ENCODE measurements around the gene AKAP17A.
A peak's percentile ranks its signal among the peaks of the same experiment; 100 is the strongest.
"Not testable (repeated sequence)": the region's sequence is repeated elsewhere in the genome, so short reads cannot be mapped to it uniquely, and the experiment has no call there.

Gene AKAP17A, protein sequence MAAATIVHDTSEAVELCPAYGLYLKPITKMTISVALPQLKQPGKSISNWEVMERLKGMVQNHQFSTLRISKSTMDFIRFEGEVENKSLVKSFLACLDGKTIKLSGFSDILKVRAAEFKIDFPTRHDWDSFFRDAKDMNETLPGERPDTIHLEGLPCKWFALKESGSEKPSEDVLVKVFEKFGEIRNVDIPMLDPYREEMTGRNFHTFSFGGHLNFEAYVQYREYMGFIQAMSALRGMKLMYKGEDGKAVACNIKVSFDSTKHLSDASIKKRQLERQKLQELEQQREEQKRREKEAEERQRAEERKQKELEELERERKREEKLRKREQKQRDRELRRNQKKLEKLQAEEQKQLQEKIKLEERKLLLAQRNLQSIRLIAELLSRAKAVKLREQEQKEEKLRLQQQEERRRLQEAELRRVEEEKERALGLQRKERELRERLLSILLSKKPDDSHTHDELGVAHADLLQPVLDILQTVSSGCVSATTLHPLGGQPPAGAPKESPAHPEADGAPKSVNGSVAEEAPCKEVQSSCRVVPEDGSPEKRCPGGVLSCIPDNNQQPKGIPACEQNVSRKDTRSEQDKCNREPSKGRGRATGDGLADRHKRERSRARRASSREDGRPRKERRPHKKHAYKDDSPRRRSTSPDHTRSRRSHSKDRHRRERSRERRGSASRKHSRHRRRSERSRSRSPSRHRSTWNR

DNA sequence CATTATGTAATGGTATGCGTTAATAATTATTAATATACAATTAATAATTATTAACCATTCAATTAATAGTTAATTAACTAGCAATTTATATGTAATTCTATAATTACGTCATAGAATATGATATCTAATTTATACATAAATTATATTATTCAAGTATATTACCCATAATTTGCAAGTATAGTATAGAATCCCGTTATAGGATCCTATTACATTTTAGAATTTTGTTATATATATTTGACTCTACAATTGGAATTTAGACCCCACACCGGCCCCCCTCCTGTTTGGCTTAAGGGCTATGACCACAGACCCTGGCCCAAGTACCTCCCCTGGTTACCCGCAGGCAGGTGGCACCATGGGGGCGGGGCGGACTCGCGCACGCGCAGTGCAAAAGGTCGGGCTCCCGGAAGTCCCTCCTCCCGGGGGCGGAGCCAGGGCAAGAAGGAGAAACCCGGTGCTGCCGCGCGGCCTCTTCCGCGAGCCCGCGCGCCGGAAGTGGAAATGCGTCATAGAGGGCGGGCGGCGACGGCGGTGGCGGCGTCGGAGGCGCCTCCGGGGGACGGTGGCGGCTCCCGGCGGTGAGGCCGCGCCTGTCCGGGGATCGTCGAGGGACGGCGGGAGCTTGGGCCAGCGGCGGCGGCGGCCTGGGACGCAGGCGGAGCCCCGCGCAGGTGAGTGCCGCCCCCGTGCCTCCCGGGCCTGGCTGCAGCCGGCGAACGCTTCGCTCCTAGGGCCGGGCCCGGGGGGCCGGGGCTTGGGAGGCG, at the start of gene AKAP17A:
Gene AKAP17A (plus strand): TSS at position 503 of the 761 bp plus-strand sequence. CDS start 1,859 bp downstream, outside the sequence.
- Histone ChIP-seq H3K4me3 (peak within 1 kb of the TSS; percentile 69 to 97 (median 96)), H3K27ac (peak within 1 kb of the TSS; percentile 87 to 99 (median 95))

DNA sequence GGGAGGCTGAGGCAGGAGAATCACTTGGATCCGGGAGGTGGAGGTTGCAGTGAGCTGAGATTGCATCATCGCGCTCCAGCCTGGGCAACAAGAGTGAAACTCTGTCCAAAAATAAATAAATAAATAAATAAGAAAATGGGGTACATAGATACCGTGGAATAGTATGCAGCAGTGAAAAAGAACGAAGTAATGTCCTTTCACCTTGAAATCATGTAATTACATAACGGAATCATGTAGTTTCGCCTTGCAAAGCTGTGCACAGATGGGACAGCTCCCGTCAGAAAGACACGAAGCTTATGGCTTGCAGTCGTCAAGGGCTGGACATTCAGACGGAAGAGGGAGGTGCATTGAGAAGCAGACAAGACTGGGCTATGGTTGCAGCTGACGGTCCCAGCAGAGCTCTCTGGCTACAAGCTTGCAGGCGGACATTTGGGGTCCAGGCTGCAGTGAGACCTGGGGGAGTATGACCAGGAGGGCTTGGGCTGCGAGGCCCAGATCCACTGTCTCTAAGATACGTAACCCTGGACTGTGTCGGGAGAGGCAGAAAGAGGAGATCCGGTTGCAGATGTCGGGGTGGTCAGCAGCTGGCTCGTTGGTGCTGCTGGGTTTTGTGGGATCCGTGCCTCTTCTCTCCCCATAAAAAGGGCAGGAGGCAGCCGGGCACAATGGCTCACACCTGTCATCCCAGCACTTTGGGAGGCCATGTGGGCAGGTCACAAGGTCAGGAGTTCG, 48.2 kb upstream of the AKAP17A start:
- Histone ChIP-seq H3K4me3 (no peak overlapping the region), H3K27ac (no peak overlapping the region)

DNA sequence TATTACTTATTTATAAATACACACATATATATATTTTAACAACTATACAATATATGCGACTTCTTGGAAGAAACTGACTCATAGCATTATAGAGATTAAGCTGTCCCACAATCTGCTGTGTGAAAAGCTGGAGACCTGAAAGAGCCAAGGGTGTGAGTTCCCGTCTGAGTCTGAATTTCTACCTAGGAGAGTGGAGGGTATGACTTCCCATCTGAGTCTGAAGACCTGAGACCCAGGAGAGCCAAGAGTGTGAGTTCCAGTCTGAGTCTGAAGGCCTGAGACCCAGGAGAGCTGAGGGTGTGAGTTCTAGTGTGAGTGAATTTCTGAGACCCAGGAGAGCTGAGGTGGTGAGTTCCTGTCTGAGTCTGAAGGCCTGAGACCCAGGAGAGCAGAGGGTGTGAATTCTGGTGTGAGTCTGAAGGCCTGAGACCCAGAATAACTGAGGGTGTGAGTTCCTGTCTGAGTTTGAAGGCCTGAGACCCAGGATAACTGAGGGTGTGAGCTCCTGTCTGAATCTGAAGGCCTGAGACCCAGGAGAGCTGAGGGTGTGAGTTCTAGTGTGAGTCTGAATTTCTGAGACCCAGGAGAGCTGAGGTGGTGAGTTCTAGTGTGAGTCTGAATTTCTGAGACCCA, 45.5 kb upstream of the AKAP17A start:
- peak overlapping the region in 1 of 21 experiments; percentile 39 for H3K27ac ChIP-seq
- H3K4me3 ChIP-seq, result no peak overlapping the region

DNA sequence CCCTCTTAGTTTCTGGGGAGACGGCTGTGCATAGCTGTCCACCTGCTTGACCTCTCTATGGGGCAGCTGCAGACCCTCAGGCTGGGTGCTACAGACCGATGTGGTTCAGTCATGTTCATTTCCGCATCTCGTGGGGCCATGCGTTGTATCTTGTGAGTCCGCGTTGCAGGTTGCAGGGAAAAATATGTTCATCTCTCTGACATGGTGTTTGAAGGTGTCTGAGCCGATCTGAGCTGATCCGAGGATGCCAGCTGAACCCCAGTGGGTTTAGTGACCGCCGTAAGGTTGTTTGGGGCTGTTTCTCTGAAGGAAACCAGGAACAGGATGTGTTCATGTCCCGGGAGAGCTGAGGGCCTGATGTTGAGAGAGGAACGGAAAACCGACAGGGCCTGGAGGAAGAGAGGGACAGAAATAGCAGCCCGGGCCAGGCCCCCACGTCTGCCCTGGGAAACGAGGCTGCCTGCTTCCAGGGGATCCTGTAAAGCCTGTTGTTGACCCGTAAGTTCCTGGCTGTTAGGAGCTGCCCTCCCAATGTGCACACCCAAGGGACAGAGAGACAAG, 44.6 kb upstream of the AKAP17A start:
- H3K4me3 ChIP-seq, result no peak overlapping the region
- H3K27ac ChIP-seq, result peak overlapping the region in 4 of 21 experiments; percentile 2 to 60 (median 28)

DNA sequence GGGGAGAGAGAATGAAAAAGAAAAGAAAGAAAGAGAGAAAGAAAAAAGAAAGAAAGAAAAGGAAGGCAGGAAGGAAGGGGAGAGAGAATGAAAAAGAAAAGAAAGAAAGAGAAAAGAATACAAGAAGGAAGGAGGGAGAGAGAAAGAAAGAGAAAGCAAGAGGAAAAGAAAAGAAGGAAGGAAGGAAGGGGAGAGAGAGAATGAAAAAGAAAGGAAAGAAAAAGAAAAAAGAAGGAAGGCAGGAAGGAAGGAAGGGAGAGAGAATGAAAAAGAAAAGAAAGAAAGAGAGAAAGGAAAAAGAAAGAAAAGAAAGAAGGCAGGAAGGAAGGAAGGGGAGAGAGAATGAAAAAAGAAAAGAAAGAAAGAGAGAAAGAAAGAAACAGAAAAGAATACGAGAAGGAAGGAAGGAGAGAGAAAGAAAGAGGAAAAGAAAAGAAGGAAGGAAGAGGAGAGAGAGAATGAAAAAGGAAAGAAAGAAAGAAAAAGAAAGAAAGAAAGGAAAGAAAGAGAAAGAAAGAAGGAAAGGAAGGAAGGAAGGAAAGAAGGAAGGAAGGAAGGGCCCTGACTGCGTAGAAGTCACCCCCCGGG, 39.4 kb upstream of the AKAP17A start:
- Histone ChIP-seq H3K27ac (no peak overlapping the region), H3K4me3 (no peak overlapping the region)

DNA sequence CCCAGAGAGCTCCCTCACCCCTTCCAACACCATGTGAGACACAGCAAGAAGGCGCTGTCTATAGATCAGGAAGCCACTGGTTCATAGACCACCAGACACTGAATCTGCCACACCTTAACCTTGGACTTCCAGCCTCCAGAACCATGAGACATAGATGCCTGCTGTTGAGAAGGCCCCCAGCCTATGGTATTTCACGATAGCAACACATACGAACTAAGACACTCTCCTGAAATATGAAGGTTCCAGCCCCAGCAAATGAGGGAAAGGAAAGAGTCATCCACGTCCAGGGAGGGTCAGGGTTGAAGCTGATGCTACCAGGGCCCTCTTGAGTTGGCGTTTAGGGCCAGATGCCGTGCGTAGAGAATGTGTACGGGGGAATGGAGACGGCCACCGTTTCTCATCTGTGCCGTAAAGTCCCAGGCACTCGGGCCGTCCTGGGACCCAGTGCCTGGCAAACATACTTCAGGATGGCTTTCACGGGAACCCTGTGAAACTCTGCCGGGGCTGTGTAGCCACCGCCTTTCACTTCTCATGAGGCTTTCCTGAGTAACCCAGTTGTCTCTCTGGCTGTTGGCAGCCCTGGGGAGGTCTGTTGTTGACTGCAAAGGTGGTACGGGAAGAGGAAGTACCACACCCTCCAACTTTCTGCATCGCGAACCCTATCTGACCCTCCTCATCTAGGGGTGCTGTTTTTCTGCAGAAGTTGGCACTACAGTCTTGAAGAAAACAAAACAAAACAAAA, 36.8 kb upstream of the AKAP17A start:
- H3K4me3 ChIP-seq, result no peak overlapping the region
- peak overlapping the region in 10 of 21 experiments; percentile 31 to 87 (median 62) for H3K27ac ChIP-seq

DNA sequence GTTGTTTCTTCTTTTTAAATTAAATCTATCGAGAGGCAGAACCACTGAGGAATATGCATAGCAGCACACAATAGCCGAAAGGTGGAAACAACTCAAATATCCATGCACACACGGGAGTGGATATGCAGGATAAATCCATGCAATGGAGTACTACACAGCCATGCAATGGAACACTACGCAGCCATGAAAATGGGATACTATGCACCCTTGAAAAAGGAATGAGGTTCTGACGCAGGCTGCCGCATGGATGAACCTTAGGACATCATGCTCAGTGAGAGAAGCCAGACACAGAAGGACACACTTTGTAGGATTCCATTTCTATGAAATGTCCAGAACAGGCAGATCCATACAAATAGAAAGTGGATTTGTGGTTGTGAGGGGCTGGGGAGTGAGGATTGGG, 36.0 kb upstream of the AKAP17A start:
- H3K4me3 ChIP-seq, result no peak overlapping the region

DNA sequence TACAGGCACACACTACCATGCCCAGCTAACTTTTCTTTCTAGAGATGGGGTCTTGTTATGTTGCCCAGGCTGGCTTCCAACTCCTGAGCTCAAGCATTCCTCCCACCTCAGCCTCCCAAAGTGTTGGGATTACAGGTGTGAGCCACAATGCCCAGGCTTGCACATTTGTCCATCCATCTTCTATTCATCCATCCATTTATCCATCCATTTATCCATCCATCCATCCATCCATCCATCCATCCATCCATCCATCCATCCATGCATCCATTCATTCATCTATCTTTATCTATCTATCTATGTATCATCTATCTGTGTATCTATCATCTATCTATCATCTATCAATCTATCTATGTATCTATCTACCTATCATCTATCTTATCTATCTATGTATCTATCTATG, 34.0 kb upstream of the AKAP17A start:
- H3K27ac ChIP-seq, H3K4me3 ChIP-seq: not testable (repeated sequence)

More for the DNA sequence above, 36.0 kb upstream of the AKAP17A start:
- H3K27ac ChIP-seq, result peak overlapping the region in 5 of 21 experiments; percentile 63 to 87 (median 85)

DNA sequence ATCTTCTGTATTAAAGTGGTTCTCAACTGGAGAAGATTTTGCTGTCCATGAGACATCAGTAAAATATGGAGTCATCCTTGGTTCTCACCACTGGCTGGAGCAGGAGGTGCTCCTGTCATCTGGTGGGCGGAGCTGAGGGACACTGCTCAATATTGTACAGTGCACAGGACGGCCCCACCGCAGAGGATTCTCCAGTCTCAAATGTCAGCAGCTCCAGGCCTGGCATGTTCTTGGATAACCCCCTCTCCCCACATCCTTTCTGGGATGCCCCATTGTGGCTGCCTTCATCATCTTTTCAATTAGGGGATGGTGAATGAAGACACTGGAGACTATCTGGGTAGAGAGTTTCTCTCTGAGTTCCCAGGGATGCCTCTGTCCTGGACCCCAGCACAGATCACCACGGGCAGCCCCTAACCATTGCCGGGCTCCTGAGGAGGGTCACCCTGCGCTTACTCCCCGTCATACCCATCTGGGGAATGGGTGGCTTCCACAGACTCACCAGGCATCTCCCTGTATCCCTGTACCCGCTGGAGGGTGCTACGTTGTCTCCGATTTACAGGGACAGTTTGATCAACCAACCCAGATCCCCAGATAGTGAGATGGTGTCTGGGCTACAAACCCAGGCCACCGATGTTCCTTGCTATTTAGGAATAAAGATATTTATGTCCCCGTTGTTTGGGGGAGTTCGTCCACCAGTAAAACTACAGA, 32.5 kb upstream of the AKAP17A start:
- H3K27ac ChIP-seq, result no peak overlapping the region
- no peak overlapping the region for H3K4me3 ChIP-seq

DNA sequence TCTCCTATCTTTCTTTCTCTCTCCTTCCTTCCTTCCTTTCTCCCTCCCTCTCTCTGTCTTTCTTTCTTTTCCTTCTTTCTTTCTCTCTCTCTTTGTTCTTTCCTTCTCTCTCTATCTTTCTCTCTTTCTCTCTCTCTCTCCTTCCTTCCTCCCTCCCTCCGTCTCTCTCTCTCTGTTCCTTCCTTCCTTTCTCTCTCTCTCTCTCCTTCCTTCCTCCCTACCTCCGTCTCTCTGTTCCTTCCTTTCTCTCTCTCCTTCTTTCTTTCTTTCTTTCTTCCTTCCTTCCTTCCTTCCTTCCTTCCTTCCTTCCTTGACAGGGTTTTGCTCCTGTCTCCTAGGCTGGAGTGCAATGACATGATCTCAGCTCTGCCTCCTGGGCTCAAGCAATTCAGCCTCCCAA, 30.2 kb upstream of the AKAP17A start:
- no peak overlapping the region for H3K27ac ChIP-seq
- H3K4me3 ChIP-seq, result no peak overlapping the region

DNA sequence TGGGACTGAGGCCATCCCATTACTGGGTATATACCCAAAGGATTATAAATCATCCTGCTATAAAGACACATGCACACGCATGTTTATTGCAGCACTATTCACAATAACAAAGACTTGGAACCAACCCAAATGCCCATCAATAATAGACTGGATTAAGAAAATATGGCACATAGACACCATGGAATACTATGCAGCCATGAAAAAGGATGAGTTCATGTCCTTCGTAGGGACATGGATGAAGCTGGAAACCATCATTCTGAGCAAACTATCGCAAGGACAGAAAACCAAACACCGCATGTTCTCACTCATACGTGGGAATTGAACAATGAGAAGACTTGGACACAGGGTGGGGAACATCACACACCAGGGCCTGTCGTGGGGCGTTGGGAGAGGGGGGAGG, 27.3 kb upstream of the AKAP17A start:
- H3K27ac ChIP-seq, H3K4me3 ChIP-seq: not testable (repeated sequence)

DNA sequence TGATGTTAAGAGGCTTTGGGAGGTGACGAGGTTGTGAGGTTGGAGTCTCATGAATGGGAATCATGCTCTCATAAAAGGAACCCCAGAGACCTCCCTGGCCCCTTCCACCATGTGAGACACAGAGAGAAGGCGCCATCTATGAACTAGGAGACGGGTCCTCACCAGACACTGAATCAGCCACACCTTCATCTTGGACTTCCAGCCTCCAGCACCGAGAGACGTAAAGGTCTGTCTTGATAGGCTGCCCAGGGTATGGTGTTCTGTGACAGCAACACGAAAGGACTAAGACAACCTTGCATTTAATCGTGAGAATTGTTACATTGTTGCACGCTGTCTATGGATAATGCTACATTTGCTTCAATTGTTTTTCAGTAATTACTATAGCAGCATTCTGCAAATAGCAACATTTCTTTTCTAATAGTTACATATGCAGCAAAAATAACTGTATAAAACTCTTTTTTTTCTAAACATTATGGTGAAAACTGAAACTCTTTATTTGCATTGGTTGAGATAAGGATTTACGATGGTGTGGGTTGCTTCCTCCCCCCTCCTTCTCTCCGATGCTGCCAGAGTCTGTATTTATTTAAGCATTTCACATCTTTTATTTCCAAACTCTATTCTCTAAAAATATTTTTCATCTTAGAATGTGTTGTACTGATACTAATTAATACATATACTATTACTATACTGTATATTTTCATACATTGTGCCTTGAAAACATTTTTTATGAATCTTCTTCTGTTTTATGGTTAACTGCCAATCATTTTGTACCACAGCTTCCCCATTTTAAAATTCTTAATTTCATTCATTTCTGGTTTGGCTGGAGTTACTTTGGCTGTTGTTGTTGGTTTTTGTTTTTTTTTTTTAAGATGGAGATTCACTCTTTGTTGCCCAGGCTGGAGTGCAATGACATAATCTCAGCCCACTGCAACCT, 26.4 kb upstream of the AKAP17A start:
- Histone ChIP-seq H3K4me3 (no peak overlapping the region), H3K27ac (no peak overlapping the region)

DNA sequence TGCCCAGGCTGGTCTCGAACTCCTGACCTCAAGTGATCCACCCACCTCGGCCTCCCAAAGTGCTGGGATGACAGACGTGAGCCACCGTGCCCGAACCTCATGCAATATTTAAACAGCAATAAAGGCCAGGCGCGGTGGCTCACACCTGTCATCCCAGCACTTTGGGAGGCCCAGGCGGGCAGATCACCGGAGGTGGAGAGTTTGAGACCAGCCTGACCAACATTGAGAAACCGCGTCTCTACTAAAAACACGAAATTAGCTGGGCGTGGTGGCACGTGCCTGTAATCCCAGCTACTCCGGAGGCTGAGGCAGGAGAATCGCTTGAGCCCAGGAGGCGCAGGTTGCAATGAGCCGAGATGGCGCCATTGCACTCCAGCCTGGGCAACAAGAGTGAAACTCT, 17.2 kb upstream of the AKAP17A start:
- not testable (repeated sequence) for H3K4me3 ChIP-seq

DNA sequence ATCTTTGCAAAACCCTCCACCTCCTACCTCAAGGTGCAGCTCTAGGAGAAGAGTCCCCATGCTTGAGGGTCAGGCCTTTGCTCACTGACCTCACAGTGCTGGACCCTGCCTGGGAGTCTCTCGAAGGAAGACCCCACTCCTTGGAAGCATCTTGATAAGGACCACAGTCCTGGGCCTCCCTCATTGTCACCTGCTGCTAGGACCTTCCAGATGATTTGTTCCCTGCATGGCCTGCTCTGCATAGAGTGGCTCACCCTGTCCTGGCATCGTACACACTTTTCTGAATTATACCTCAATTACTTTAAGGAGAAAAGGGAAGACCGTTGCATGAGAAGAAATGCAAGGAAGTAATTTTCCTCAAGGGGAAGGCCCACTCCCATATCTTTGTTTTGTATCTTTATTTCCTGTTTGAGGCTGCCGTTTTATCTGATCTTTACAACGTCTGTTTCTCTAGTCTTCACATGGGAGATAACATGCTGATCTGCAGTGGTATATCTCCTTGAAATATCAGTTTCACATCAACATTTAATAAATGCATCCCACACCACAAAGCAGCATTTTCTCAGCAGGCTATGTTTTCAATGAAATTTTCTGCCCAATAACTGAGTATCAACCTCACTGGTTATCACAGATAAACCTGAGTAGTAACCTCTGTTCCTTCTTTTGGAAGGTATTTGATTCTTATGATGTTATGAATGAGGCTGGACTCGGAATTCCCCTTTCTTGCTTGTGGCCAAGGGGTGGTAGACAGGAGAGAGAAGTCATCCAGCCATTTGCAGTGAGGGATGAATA, 15.0 kb upstream of the AKAP17A start:
- H3K27ac ChIP-seq, result peak overlapping the region in 3 of 21 experiments; percentile 22 to 57 (median 37)
- H3K4me3 ChIP-seq, result no peak overlapping the region

More for the DNA sequence above, 17.2 kb upstream of the AKAP17A start:
- H3K27ac ChIP-seq, result not testable (repeated sequence)

DNA sequence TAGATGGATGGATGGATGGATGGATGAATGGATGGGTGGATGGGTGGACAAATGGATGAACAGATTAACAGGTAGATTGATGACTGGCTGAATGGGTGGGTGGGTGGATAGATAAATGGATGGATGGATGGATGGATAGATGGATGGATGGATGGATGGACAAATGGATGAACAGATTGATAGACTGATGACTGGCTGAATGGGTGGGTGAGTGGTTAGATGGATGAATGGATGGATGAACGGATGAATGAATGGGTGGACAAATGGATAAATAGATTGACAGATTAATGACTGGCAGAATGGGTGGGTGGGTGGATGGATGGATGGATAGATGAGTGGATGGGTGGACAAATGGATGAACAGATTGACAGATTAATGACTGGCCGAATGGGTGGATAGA, 13.6 kb upstream of the AKAP17A start:
- Histone ChIP-seq H3K27ac (no peak overlapping the region), H3K4me3 (no peak overlapping the region)

Data from skin epidermis (tissue), 12 donors.